SK-N-SH (cell line): ENCODE results near the gene UCK2.

Source experiments
- CHD2 ChIP-seq: fragments of 150-350 bp; IDR thresholded peaks from 2 replicates; pipeline ENCODE4 v1.6.1; 2018; ENCODE audit warnings: low read length; ENCODE audit not compliant: partially characterized antibody
- CTCF ChIP-seq: fragments of 200-600 bp; sonication (generic); IDR thresholded peaks from 2 replicates; pipeline ENCODE4 v1.6.1; 2017; ENCODE audit warnings: antibody characterized with exemption, mild to moderate bottlenecking, moderate library complexity
- EP300 ChIP-seq, 2 experiments: IDR thresholded peaks; 2 replicates each; pipeline versions ENCODE4 v1.4.0 to v1.6.1; 2012; ENCODE audit warnings: borderline replicate concordance in 1 of 2, low read depth in 1 of 2, low read length in 1 of 2
- EZH2phosphoT487 ChIP-seq: fragments of 200-600 bp; sonication (generic); IDR thresholded peaks from 2 replicates; pipeline ENCODE4 v1.6.1; 2017; ENCODE audit warnings: low read depth, mixed run types, mild to moderate bottlenecking, antibody characterized with exemption, moderate library complexity, borderline replicate concordance
- FOXM1 ChIP-seq: IDR thresholded peaks from 2 replicates; pipeline ENCODE4 v1.4.0; 2012; ENCODE audit warnings: low read depth, mild to moderate bottlenecking
- MEF2A ChIP-seq: IDR thresholded peaks from 2 replicates; pipeline ENCODE4 v1.4.0; 2012; ENCODE audit warnings: low read depth, borderline replicate concordance
- MXI1 ChIP-seq: IDR thresholded peaks from 2 replicates; pipeline ENCODE4 v1.6.1; 2012; ENCODE audit warnings: mild to moderate bottlenecking, low read depth, low read length, improper control_type of control experiment
- POLR2AphosphoS5 ChIP-seq: IDR thresholded peaks from 2 replicates; pipeline ENCODE4 v1.6.1; 2012; ENCODE audit warnings: low read depth, low read length
- RCOR1 ChIP-seq: fragments of 150-350 bp; IDR thresholded peaks from 2 replicates; pipeline ENCODE4 v1.6.1; 2017; ENCODE audit warnings: antibody characterized with exemption, low read length
- REST ChIP-seq: IDR thresholded peaks from 2 replicates; pipeline ENCODE4 v1.6.1; 2012; ENCODE audit warnings: mild to moderate bottlenecking, low read depth, low read length, moderate library complexity
- TAF1 ChIP-seq: IDR thresholded peaks from 2 replicates; pipeline ENCODE4 v1.6.1; 2012; ENCODE audit warnings: low read depth, mild to moderate bottlenecking, low read length, moderate library complexity, borderline replicate concordance
- TCF12 ChIP-seq: IDR thresholded peaks from 2 replicates; pipeline ENCODE4 v1.4.0; 2012

- TF ChIP-seq CTCF (no peak), EP300 (IDR thresholded peaks at IDR 0.05; ENCODE audit: borderline replicate concordance in 1 of 2, low read depth in 1 of 2, low read length in 1 of 2) (no peak), EZH2phosphoT487 (no peak), REST (no peak), POLR2AphosphoS5 (no peak), FOXM1 (no peak), MEF2A (no peak), TAF1 (no peak), MXI1 (no peak), TCF12 (no peak), RCOR1 (no peak), CHD2 (no peak)
Measured at GRCh38 chr1:165852871-165853270, 25.5 kb downstream of the UCK2 start.
